OCI-LY7 (cell line): ENCODE results near the gene BSPRY. TPM values are rescaled to one million over a fixed set of nuclear protein-coding genes. Genes with fewer than 3 reads are reported as not detected.

Experiments
- BruUV-seq: library from RNA; stranded (reverse); fragments of 400-500 nt; replicated peaks from 2 replicates; lab custom pipeline; 2021; lab: Mats Ljungman, UMichigan
- CTCF ChIA-PET: fragments of 300-600 bp; sonication (Branson Sonifier 250); formaldehyde crosslinking; loops from one replicate; lab custom pipeline; 2022; ENCODE audit warnings: antibody characterized with exemption; ENCODE audit not compliant: unreplicated experiment; lab: Charles Lee
- POLR2A ChIA-PET: fragments of 300-600 bp; sonication (Branson Sonifier 250); formaldehyde crosslinking; loops from one replicate; lab custom pipeline; 2022; ENCODE audit warnings: antibody characterized with exemption; lab: Charles Lee
- DNase-seq: peaks from one replicate; pipeline ENCODE4 v3.0.0-alpha.2; 2015; ENCODE audit warnings: low spot score
- H2AFZ ChIP-seq: fragments of 200-600 bp; sonication (generic), shearing (Covaris generic); 2 replicates; pipeline ENCODE4 v1.6.1; 2014; ENCODE audit warnings: mild to moderate bottlenecking, antibody characterized with exemption, low read length, moderate library complexity
- H3K27ac ChIP-seq: fragments of 200-600 bp; sonication (generic); 2 replicates; pipeline ENCODE4 v1.5.1; 2014; ENCODE audit warnings: mixed run types, low read depth, mild to moderate bottlenecking, moderate library complexity, low read length, inconsistent platforms; ENCODE audit not compliant: poor library complexity, severe bottlenecking
- H3K36me3 ChIP-seq: fragments of 200-600 bp; sonication (generic); 2 replicates; pipeline ENCODE4 v1.6.1; 2014; ENCODE audit warnings: mild to moderate bottlenecking, antibody characterized with exemption, low read length, moderate library complexity, mixed read lengths; ENCODE audit not compliant: insufficient read depth
- H3K4me1 ChIP-seq: fragments of 200-600 bp; sonication (generic); 2 replicates; pipeline ENCODE4 v1.5.1; 2014; ENCODE audit warnings: mild to moderate bottlenecking, low read length; ENCODE audit not compliant: insufficient read depth, poor library complexity, severe bottlenecking
- H3K4me2 ChIP-seq: fragments of 200-600 bp; sonication (generic); 2 replicates; pipeline ENCODE4 v1.6.1; 2014; ENCODE audit warnings: mild to moderate bottlenecking, low read length
- H3K4me3 ChIP-seq: fragments of 200-600 bp; sonication (generic); 2 replicates; pipeline ENCODE4 v1.5.1; 2014; ENCODE audit warnings: mild to moderate bottlenecking, low read depth, low read length; ENCODE audit not compliant: poor library complexity, severe bottlenecking
- H3K79me2 ChIP-seq: fragments of 200-600 bp; sonication (generic); 2 replicates; pipeline ENCODE4 v1.6.1; 2016; ENCODE audit warnings: low read depth, mild to moderate bottlenecking, low read length, moderate library complexity, mixed read lengths; ENCODE audit not compliant: insufficient read depth
- H3K9me2 ChIP-seq: fragments of 200-600 bp; sonication (generic); 2 replicates; pipeline ENCODE4 v1.6.1; 2016; ENCODE audit warnings: mild to moderate bottlenecking, low read length, mixed read lengths; ENCODE audit not compliant: insufficient read depth
- H3K9me3 ChIP-seq: fragments of 200-600 bp; sonication (generic); 2 replicates; pipeline ENCODE4 v1.6.1; 2014; ENCODE audit warnings: mild to moderate bottlenecking, mixed run types, low read length, mixed read lengths
- H4K20me1 ChIP-seq: fragments of 200-600 bp; sonication (generic); 2 replicates; pipeline ENCODE4 v1.6.1; 2014; ENCODE audit warnings: mild to moderate bottlenecking, antibody characterized with exemption, low read length, moderate library complexity, mixed read lengths; ENCODE audit not compliant: insufficient read depth
- EZH2phosphoT487 ChIP-seq: fragments of 200-600 bp; sonication (generic); IDR thresholded peaks from 2 replicates; pipeline ENCODE4 v1.6.1; 2018; ENCODE audit warnings: low read depth, borderline replicate concordance, mild to moderate bottlenecking, mixed run types, antibody characterized with exemption, low read length, moderate library complexity, mixed read lengths
- intact Hi-C: fragments of 100-400 bp; cut with micrococcal nuclease; formaldehyde crosslinking; loops from one replicate; pipeline ENCODE4 v1.10.0; 2022; ENCODE audit not compliant: unreplicated experiment
- total RNA-seq, 2 experiments: library from RNA; depleted of rRNA in 1 of 2; stranded (reverse); fragments of >200 nt in 1 of 2; shearing (Covaris generic) in 1 of 2; gene quantifications; 2 replicates each; pipeline ENCODE4 v1.2.3, GENCODE V29; 2014 to 2022
- TF ChIP-seq, protein P1 (sequence below): fragments of 200-600 bp; sonication (generic); conservative IDR thresholded peaks from 2 replicates; pipeline ENCODE4 v1.5.1; 2014; ENCODE audit warnings: mild to moderate bottlenecking, antibody characterized with exemption, low read length, moderate library complexity, mixed read lengths

The BSPRY gene
- total RNA-seq, 2 experiments from 2014 or later, result 0.54 to 0.82 TPM

DNA sequence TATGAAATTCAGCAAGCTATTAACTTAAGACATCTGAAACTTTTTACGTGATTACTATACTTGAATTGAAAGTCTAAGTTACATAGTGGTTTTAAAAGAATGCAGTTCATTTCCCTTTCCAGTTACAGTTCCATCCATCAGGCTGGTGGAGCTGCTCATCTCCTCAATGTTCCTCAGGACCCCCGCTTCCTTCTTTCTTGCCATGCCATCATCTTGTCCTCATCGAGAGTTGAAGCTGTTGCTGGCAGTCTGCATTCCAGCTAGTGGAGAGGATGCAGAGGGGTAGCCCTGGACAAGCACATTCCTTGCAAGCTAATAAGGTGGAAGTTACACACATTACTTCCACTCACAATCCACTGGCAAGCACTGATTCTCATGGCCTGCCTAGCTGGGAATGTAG is 37.4 kb upstream of the BSPRY start:
- Histone ChIP-seq H3K36me3 (no peaks in the 10 kb centered on the region), H3K79me2 (no peaks in the 10 kb centered on the region), H3K27ac (no peak overlapping the region), H3K4me1 (no peaks in the 10 kb centered on the region), H3K9me3 (no peaks in the 10 kb centered on the region), H3K9me2 (no peaks in the 10 kb centered on the region), H4K20me1 (no peaks in the 10 kb centered on the region), H3K4me2 (no peak overlapping the region), H3K4me3 (no peak overlapping the region), H2AFZ (no peak overlapping the region)
- BruUV-seq, result no TSS peak
- intact Hi-C loops, result no loop called here
- ChIA-PET CTCF (interaction anchor here (0.9 kb wide), 1 partner anchor 270 kb away, joined by 3 read pairs; no protein-coding TSS in a partner anchor), POLR2A (interaction anchor here (0.7 kb wide), 1 partner anchor 37 kb away, joined by 3 read pairs; the partner anchor contains the start of genes CDC26 and PRPF4)
- no peak for DNase-seq
- TF ChIP-seq EZH2phosphoT487, result no peak
- TF ChIP-seq, protein P1, sequence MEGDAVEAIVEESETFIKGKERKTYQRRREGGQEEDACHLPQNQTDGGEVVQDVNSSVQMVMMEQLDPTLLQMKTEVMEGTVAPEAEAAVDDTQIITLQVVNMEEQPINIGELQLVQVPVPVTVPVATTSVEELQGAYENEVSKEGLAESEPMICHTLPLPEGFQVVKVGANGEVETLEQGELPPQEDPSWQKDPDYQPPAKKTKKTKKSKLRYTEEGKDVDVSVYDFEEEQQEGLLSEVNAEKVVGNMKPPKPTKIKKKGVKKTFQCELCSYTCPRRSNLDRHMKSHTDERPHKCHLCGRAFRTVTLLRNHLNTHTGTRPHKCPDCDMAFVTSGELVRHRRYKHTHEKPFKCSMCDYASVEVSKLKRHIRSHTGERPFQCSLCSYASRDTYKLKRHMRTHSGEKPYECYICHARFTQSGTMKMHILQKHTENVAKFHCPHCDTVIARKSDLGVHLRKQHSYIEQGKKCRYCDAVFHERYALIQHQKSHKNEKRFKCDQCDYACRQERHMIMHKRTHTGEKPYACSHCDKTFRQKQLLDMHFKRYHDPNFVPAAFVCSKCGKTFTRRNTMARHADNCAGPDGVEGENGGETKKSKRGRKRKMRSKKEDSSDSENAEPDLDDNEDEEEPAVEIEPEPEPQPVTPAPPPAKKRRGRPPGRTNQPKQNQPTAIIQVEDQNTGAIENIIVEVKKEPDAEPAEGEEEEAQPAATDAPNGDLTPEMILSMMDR, result no peak

DNA sequence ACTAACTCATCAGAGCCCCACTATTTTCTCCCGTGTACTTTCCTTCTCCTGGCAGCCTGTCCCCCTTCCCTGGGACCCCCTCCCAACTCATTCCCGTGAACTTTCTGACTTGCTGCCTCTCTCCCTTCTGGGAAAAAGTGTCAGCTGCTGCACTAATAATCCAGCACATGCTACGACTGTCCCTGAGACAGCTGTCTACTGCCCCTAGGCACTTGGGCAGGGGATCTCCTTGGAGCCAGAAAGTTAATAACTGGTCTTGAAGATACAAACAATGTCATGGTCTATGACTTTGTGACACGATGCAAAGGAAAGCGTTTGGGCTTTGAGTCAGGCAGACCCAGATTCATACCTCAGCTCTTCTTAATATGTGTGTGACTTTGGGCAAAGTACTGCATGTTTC is 36.1 kb upstream of the BSPRY start:
- TF ChIP-seq EZH2phosphoT487, result no peak
- TF ChIP-seq, protein P1, result no peak
- ChIA-PET POLR2A (no interaction called here), CTCF (no interaction called here)
- Histone ChIP-seq H3K9me2 (no peaks in the 10 kb centered on the region), H3K27ac (no peak overlapping the region), H3K9me3 (no peaks in the 10 kb centered on the region), H3K4me1 (no peaks in the 10 kb centered on the region), H3K4me3 (no peak overlapping the region), H3K36me3 (no peaks in the 10 kb centered on the region), H3K79me2 (no peaks in the 10 kb centered on the region), H4K20me1 (no peaks in the 10 kb centered on the region), H2AFZ (no peak overlapping the region), H3K4me2 (no peak overlapping the region)
- DNase-seq, result no peak
- no TSS peak for BruUV-seq
- intact Hi-C loops, result no loop called here

DNA sequence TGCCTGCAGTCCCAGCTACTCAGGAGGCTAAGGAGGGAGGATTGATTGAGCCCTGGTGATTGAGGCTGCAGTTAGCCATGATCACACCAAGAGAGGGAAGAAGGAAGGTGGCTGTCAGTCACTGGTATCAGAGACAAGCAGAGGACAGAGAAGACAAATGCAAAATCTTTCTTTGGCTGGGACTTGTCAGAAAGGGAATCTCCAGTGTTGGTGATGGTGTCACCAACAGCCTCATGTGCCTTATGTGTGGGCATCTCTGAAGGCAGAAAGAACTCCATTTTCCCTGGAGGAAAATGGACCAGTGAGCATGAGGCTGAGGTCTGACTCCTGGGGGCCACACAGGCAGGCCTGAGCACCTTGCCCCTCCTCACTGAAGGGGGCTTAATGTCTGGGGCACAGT is 34.1 kb upstream of the BSPRY start:
- H3K27ac ChIP-seq, result no peak overlapping the region
- no peak overlapping the region for H3K4me2 ChIP-seq
- H3K9me2 ChIP-seq, result no peaks in the 10 kb centered on the region
- H3K9me3 ChIP-seq, result no peaks in the 10 kb centered on the region
- H2AFZ ChIP-seq, result no peak overlapping the region
- no peak for TF ChIP-seq EZH2phosphoT487
- TF ChIP-seq, protein P1, result no peak
- H4K20me1 ChIP-seq, result no peaks in the 10 kb centered on the region
- no peak overlapping the region for H3K4me3 ChIP-seq
- ChIA-PET POLR2A (interaction anchor here (0.7 kb wide), 1 partner anchor 261 kb away, joined by 3 read pairs; no protein-coding TSS in a partner anchor), CTCF (no interaction called here)
- no peaks in the 10 kb centered on the region for H3K36me3 ChIP-seq
- intact Hi-C loops, result no loop called here
- DNase-seq, result no peak
- BruUV-seq, result no TSS peak
- H3K4me1 ChIP-seq, result no peaks in the 10 kb centered on the region
- no peaks in the 10 kb centered on the region for H3K79me2 ChIP-seq
